Keratinocyte (primary cell): ENCODE measurements around the gene FBXO27. TPM values are rescaled to one million over a fixed set of nuclear protein-coding genes. Genes with fewer than 3 reads are reported as not detected.

Experiments used
- DNase-seq: peaks from one replicate; pipeline ENCODE4 v3.0.0-alpha.2; 2011; ENCODE audit warnings: low read depth, missing footprints, low spot score
- FAIRE-seq: peaks from 2 replicates; lab custom pipeline; 2011; peaks lifted over from hg19 to GRCh38; lab: Jason Lieb, UNC
- H2AFZ ChIP-seq: 2 replicates; pipeline ENCODE4 v1.6.0; 2012; ENCODE audit warnings: low read length, control low read depth, inconsistent platforms; ENCODE audit not compliant: control insufficient read depth
- H3K27ac ChIP-seq: 2 replicates; pipeline ENCODE4 v1.5.1; 2011; ENCODE audit warnings: low read length; ENCODE audit not compliant: control insufficient read depth, insufficient read depth
- H3K27me3 ChIP-seq: 3 replicates; pipeline ENCODE4 v1.6.0; 2011; ENCODE audit warnings: low read length; ENCODE audit not compliant: control insufficient read depth, insufficient read depth; ENCODE audit errors: extremely low read depth
- H3K36me3 ChIP-seq, 2 experiments: 2 replicates in 1 of 2; 3 replicates in 1 of 2; pipeline ENCODE4 v1.5.1; 2011; ENCODE audit warnings: low read length in 2 of 2, mild to moderate bottlenecking in 1 of 2; ENCODE audit not compliant: control insufficient read depth in 2 of 2, insufficient read depth in 2 of 2; ENCODE audit errors: extremely low read depth in 1 of 2
- H3K4me1 ChIP-seq: 3 replicates; pipeline ENCODE4 v1.5.1; 2011; ENCODE audit warnings: low read length; ENCODE audit not compliant: control insufficient read depth, insufficient read depth; ENCODE audit errors: extremely low read depth
- H3K4me2 ChIP-seq: 3 replicates; pipeline ENCODE4 v1.6.0; 2011; ENCODE audit warnings: low read depth, low read length; ENCODE audit not compliant: control insufficient read depth, insufficient read depth; ENCODE audit errors: extremely low read depth
- H3K4me3 ChIP-seq, 3 experiments: fragments of 200-600 bp in 1 of 3; sonication (generic) in 1 of 3; 2 replicates in 2 of 3; 3 replicates in 1 of 3; pipeline ENCODE4 v1.5.1; 2011 to 2016; ENCODE audit warnings: low read length in 3 of 3, mild to moderate bottlenecking in 3 of 3, control low read depth in 2 of 3, inconsistent platforms in 1 of 3, low read depth in 1 of 3, mixed read lengths in 1 of 3, mixed run types in 1 of 3, moderate library complexity in 1 of 3; ENCODE audit not compliant: control insufficient read depth in 2 of 3, insufficient read depth in 2 of 3; ENCODE audit errors: extremely low read depth in 1 of 3
- H3K79me2 ChIP-seq: 2 replicates; pipeline ENCODE4 v1.6.0; 2012; ENCODE audit warnings: low read length; ENCODE audit not compliant: control insufficient read depth, insufficient read depth
- H3K9ac ChIP-seq: 3 replicates; pipeline ENCODE4 v1.6.0; 2011; ENCODE audit warnings: low read length; ENCODE audit not compliant: control insufficient read depth, insufficient read depth; ENCODE audit errors: extremely low read depth
- H3K9me1 ChIP-seq: 3 replicates; pipeline ENCODE4 v1.6.0; 2011; ENCODE audit warnings: low read length; ENCODE audit not compliant: control insufficient read depth, insufficient read depth; ENCODE audit errors: extremely low read depth
- H3K9me3 ChIP-seq: 2 replicates; pipeline ENCODE4 v1.5.1; 2012; ENCODE audit warnings: low read depth, low read length; ENCODE audit not compliant: control insufficient read depth
- H4K20me1 ChIP-seq: 3 replicates; pipeline ENCODE4 v1.6.0; 2011; ENCODE audit warnings: low read length; ENCODE audit not compliant: control insufficient read depth, insufficient read depth; ENCODE audit errors: extremely low read depth
- CTCF ChIP-seq, 3 experiments: IDR thresholded peaks in 1 of 3; conservative IDR thresholded peaks in 1 of 3; optimal IDR thresholded peaks in 1 of 3; 2 replicates in 2 of 3; 3 replicates in 1 of 3; pipeline versions ENCODE3 to v1.5.1; 2011; ENCODE audit warnings: low read length in 3 of 3, mild to moderate bottlenecking in 3 of 3, moderate library complexity in 2 of 3, control low read depth in 1 of 3, inconsistent platforms in 1 of 3; ENCODE audit not compliant: insufficient read depth in 2 of 3; ENCODE audit errors: extremely low read depth in 1 of 3
- EZH2 ChIP-seq: IDR thresholded peaks from one replicate; pipeline ENCODE4 v1.6.1; 2012; ENCODE audit warnings: inconsistent platforms, mild to moderate bottlenecking, low read length, moderate library complexity
- dilution Hi-C: fragments of 300-500 bp; cut with MboI; formaldehyde crosslinking; loops from one replicate; pipeline ENCODE4 v1.7.0; 2020; ENCODE audit warnings: low sequenced_read_pairs; ENCODE audit not compliant: extremely low pct_ligation_motif_present
- polyA plus RNA-seq, 5 experiments: library from polyadenylated mRNA; depleted of rRNA in 3 of 5; stranded (reverse) in 3 of 5; stranded (forward) in 1 of 5; unstranded in 1 of 5; fragments of >200 nt; gene quantifications; 1 replicate in 1 of 5; 2 replicates in 3 of 5; 3 replicates in 1 of 5; pipeline versions ENCODE4 v1.2.1 to v1.2.3, GENCODE V29; 2011 to 2012; ENCODE audit warnings: missing spikeins in 2 of 5, low read depth in 1 of 5, low replicate concordance in 1 of 5

Gene FBXO27
- polyA plus RNA-seq, 1 donor (not counting 4 experiments of a cell fraction or from before 2014, with no cell fraction given): 4.4 TPM

- no peaks in the 10 kb centered on the region for H4K20me1 ChIP-seq
- no peaks in the 10 kb centered on the region for H3K9me3 ChIP-seq
- no peak overlapping the region for H3K27ac ChIP-seq
- no peaks in the 10 kb centered on the region for H3K79me2 ChIP-seq
- dilution Hi-C loops: no loop called here
- no peak overlapping the region for H3K4me3 ChIP-seq
- H3K27me3 ChIP-seq: no peaks in the 10 kb centered on the region
- TF ChIP-seq CTCF (optimal IDR thresholded peaks at IDR 0.05 in 1 of 3, IDR thresholded peaks at IDR 0.05 in 1 of 3, conservative IDR thresholded peaks at IDR 0.05 in 1 of 3; ENCODE audit: extremely low read depth in 1 of 3, insufficient read depth in 2 of 3, low read length in 3 of 3) (no peak), EZH2 (no peak)
- no peaks in the 10 kb centered on the region for H3K36me3 ChIP-seq
- no peak overlapping the region for H3K4me2 ChIP-seq
- H3K4me1 ChIP-seq: no peaks in the 10 kb centered on the region
- DNase-seq (no peak), FAIRE-seq (no peak)
- H3K9ac ChIP-seq: no peak overlapping the region
- no peak overlapping the region for H2AFZ ChIP-seq
- no peaks in the 10 kb centered on the region for H3K9me1 ChIP-seq
Observed at GRCh38 chr19:39003796-39004195, 28.6 kb downstream of the FBXO27 start.

GRCh38 chr19:39003188-39003587, 29.2 kb downstream of the FBXO27 start:
- Histone ChIP-seq H4K20me1 (no peaks in the 10 kb centered on the region), H3K27ac (no peak overlapping the region), H3K4me3 (no peak overlapping the region), H3K36me3 (no peaks in the 10 kb centered on the region), H3K27me3 (no peaks in the 10 kb centered on the region), H3K9ac (no peak overlapping the region), H2AFZ (no peak overlapping the region), H3K79me2 (no peaks in the 10 kb centered on the region), H3K4me2 (no peak overlapping the region), H3K9me3 (no peaks in the 10 kb centered on the region), H3K9me1 (no peaks in the 10 kb centered on the region), H3K4me1 (no peaks in the 10 kb centered on the region)
- FAIRE-seq (no peak), DNase-seq (no peak)
- TF ChIP-seq CTCF (optimal IDR thresholded peaks at IDR 0.05 in 1 of 3, IDR thresholded peaks at IDR 0.05 in 1 of 3, conservative IDR thresholded peaks at IDR 0.05 in 1 of 3; ENCODE audit: extremely low read depth in 1 of 3, insufficient read depth in 2 of 3, low read length in 3 of 3) (no peak), EZH2 (no peak)
- dilution Hi-C loops: no loop called here
